22Rv1 (cell line): ENCODE measurements around the gene IGF1.

ENCODE experiments used
- H3K27ac ChIP-seq: fragments of 450-650 bp; 2 replicates; pipeline ENCODE4 v1.5.1; 2017
- CTCF ChIP-seq: fragments of 450-650 bp; IDR thresholded peaks from 2 replicates; pipeline ENCODE4 v1.5.1; 2017; ENCODE audit warnings: mild to moderate bottlenecking
- ZFX ChIP-seq: fragments of 450-650 bp; IDR thresholded peaks from 2 replicates; pipeline ENCODE4 v1.6.1; 2017; ENCODE audit warnings: antibody characterized with exemption, borderline replicate concordance

Gene IGF1

GRCh38 chr12:102349079-102349478 is 131.3 kb downstream of the IGF1 start:
- H3K27ac ChIP-seq, result no peak overlapping the region
- TF ChIP-seq ZFX (no peak), CTCF (no peak)

GRCh38 chr12:102347811-102348210 is 132.6 kb downstream of the IGF1 start:
- no peak overlapping the region for H3K27ac ChIP-seq
- TF ChIP-seq ZFX (no peak), CTCF (no peak)
